ENCODE results near the gene CCDC178.

CCDC178 gene

DNA sequence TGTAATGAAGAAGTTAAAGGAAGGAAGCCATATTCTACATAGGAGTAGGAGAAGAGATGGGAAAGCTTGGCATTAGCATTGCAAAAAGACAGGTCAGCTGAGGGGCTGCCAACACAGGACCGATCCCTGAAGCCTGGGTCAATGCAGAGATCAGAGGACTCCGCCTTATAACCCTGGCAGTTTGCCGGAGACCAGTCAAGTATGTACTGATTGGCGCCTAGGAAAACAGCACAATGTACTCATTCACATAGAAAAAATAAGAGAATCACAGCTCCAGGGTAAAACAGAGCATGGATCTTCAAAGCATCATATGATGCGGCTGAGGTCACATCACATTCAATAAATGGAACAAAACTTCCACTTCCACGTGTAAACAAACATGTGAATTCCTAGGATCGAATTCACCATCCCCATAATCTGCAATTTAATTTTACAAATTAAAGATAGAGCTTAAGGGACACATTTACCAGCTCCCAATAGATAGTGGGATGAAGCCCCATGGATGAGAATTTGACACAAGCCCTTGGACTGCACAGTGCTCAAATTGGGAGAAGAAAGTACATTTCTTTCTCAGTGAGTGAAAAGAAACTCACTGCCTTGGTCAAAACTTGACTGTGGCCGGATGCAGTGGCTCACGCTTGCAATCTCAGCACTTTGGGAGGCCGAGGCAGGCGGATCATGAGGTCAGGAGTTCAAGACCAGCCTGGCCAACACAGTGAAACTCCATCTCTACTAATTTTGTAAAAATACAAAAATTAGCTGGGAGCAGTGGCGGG, 532.7 kb downstream of the CCDC178 start:
- TF ChIP-seq, protein P1, sequence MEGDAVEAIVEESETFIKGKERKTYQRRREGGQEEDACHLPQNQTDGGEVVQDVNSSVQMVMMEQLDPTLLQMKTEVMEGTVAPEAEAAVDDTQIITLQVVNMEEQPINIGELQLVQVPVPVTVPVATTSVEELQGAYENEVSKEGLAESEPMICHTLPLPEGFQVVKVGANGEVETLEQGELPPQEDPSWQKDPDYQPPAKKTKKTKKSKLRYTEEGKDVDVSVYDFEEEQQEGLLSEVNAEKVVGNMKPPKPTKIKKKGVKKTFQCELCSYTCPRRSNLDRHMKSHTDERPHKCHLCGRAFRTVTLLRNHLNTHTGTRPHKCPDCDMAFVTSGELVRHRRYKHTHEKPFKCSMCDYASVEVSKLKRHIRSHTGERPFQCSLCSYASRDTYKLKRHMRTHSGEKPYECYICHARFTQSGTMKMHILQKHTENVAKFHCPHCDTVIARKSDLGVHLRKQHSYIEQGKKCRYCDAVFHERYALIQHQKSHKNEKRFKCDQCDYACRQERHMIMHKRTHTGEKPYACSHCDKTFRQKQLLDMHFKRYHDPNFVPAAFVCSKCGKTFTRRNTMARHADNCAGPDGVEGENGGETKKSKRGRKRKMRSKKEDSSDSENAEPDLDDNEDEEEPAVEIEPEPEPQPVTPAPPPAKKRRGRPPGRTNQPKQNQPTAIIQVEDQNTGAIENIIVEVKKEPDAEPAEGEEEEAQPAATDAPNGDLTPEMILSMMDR (IDR thresholded peaks at IDR 0.05; ENCODE audit: control insufficient read depth, insufficient read depth, low read depth, low read length, missing control alignments): no peak
- DNase-seq (ENCODE audit: low read depth): no peak
- H3K4me3 ChIP-seq (ENCODE audit: control insufficient read depth, low read depth, low read length): no peak overlapping the region

DNA sequence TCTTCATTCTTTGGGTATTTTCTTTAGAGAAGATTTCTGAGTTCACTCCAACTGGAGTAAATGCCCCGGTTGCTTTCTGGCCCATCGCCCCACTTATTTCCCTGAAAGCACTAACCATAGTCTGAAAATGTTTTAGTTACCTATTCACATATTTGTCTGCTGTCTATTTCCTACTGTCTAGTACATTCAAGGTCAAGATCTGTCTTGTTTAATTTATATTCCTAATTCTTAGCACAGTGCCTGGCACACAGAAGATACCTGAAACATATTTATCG, 533.3 kb downstream of the CCDC178 start:
- TF ChIP-seq, protein P1 (IDR thresholded peaks at IDR 0.05; ENCODE audit: control insufficient read depth, insufficient read depth, low read depth, low read length, missing control alignments): no peak
- no peak overlapping the region for H3K4me3 ChIP-seq (ENCODE audit: control insufficient read depth, low read depth, low read length)
- DNase-seq (ENCODE audit: low read depth): no peak

DNA sequence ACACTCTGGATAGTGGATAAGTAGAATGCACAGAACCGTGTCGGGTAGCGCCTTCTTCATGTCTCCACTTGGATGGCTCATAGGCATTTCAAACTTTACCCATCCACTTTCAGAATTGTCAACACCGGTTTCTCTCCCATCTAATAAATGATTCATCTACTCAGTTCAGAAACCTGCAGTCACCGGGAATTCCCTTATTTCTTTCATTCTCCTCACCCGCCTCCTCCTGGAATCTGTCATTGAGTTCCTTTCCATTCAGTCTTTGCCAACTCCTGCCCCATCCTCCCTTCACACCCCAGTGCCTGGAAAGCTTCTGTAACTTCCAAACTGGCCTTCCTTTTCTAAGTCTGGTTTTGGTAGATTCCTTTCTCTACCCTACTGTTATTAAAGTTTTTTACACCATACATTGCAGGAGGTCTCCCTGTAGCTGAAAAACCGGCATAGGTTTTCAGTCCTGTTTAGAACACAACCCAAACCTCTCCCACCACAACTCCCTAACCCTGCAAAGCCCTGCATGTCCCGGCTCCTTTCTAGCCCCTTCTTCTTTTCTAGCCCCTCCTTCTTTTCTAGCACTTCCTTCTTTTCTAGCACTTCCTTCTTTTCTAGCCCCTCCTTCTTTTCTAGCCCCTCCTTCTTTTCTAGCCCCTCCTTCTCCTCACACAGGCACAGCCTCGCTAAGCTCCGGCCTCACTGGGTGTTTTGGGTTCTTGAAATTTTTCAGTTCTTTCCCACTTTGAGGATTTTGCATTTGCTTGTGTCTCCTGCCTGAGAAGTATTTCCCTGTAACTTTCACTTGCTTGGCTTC, 533.8 kb downstream of the CCDC178 start:
- H3K4me3 ChIP-seq (ENCODE audit: control insufficient read depth, low read depth, low read length): no peak overlapping the region
- TF ChIP-seq, protein P1 (IDR thresholded peaks at IDR 0.05; ENCODE audit: control insufficient read depth, insufficient read depth, low read depth, low read length, missing control alignments): no peak
- DNase-seq (ENCODE audit: low read depth): no peak

DNA sequence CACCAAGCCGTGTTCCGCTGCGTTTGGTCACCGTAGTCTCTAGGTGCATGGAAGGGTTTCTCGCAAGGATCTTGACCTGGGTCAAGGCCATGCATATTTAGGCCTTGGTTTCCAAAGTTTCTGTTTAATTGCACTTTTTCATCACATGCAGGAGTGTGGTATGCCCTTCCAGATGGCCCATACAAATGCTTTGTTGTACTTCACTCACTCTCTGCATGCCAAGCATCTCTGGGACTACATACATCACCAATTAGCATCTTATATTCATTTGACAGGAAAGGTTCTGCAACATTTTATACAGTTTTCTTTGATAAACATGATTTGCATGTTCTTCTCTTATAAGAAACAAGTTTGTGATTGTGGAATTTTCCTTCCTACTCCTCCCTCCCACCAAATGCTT, 534.9 kb downstream of the CCDC178 start:
- DNase-seq (ENCODE audit: low read depth): no peak
- TF ChIP-seq, protein P1 (IDR thresholded peaks at IDR 0.05; ENCODE audit: control insufficient read depth, insufficient read depth, low read depth, low read length, missing control alignments): no peak
- H3K4me3 ChIP-seq (ENCODE audit: control insufficient read depth, low read depth, low read length): no peak overlapping the region

DNA sequence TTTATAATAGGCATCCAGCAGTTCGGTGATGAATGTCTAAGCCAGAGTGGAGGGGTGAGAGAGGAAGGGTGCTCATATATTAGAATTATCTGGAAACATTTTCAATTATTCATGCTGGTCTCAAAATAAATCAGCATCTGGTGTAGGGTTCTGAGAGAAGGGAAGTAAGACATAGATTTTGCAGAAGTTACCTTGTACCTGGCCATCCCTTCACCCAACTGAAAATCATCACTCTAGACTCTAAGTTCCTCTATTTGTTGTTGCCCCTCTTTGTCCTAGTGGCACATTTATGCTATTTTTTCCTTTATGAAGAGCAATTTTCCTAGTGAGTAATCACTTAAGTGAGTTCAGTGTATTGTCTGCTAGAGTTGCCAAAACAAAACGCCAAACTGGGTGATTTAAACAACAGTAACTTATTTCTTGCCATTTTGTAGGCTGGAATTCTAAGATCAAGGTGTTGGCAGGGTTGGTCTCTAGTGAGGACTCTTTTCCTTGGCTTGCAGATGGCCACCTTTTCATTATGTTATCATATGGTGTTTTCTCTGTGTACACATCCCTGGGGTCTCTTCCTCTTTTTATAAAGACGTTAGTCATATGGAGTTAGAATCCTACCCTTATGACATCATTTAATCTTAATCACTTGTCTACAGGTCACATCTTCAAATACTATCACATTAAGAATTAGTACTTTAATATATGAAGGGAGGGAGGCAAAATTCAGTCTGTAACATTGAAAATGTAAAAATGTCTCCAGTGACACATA, 537.8 kb downstream of the CCDC178 start:
- DNase-seq (ENCODE audit: low read depth): no peak
- H3K4me3 ChIP-seq (ENCODE audit: control insufficient read depth, low read depth, low read length): no peak overlapping the region
- TF ChIP-seq, protein P1 (IDR thresholded peaks at IDR 0.05; ENCODE audit: control insufficient read depth, insufficient read depth, low read depth, low read length, missing control alignments): no peak

DNA sequence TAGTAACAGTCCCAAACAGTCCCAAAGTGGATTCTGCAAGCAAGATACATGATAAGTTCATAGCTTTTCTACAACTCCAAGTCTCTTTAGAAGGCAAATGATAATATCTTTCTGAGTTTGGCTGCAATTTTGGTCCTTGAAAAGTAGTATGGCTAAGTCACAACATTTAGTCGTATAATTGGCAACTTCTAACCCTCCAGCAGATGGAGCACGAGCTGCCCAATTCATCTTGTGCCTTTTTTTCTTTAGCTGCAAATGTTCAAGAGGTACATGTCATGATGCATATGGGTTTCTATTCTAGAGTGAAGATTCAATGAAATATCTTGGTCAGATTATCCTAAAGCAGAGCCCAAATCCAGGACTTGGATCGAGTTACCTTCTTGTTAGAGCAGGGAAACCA, 540.7 kb downstream of the CCDC178 start:
- H3K4me3 ChIP-seq (ENCODE audit: control insufficient read depth, low read depth, low read length): no peak overlapping the region
- no peak for DNase-seq (ENCODE audit: low read depth)
- TF ChIP-seq, protein P1 (IDR thresholded peaks at IDR 0.05; ENCODE audit: control insufficient read depth, insufficient read depth, low read depth, low read length, missing control alignments): peak; percentile 4
